Measurements from ENCODE around the gene RGS14.
A peak's percentile ranks its signal among the peaks of the same experiment; 100 is the strongest.

RGS14 gene

GRCh38 chr5:177362610-177363507 lies 5.1 kb downstream of the RGS14 start:
- H3K36me3 Mint-ChIP-seq, result peaks cover 20% of the 10 kb centered on the region
- H3K27me3 Mint-ChIP-seq, result no peaks in the 10 kb centered on the region

GRCh38 chr5:177363565-177363964 lies 5.8 kb downstream of the RGS14 start:
- H3K27ac Mint-ChIP-seq, result no peak overlapping the region
- H3K4me1 Mint-ChIP-seq, result peaks cover 85% of the 10 kb centered on the region
- ATAC-seq, result no peak
- H3K9me3 Mint-ChIP-seq, result no peaks in the 10 kb centered on the region
- H3K27me3 Mint-ChIP-seq, result no peaks in the 10 kb centered on the region
- peaks cover 27% of the 10 kb centered on the region for H3K36me3 Mint-ChIP-seq
- peak overlapping the region; percentile 75 for H3K4me3 Mint-ChIP-seq

More at GRCh38 chr5:177362610-177363507, 5.1 kb downstream of the RGS14 start:
- H3K27ac Mint-ChIP-seq, result peak overlapping the region; percentile 92
- peaks cover 85% of the 10 kb centered on the region for H3K4me1 Mint-ChIP-seq
- H3K4me3 Mint-ChIP-seq, result peak overlapping the region; percentile 75
- ATAC-seq, result peak; percentile 75
- H3K9me3 Mint-ChIP-seq, result no peaks in the 10 kb centered on the region

- ATAC-seq, result peak; percentile 52
- peaks cover 85% of the 10 kb centered on the region for H3K4me1 Mint-ChIP-seq
- peaks cover 35% of the 10 kb centered on the region for H3K36me3 Mint-ChIP-seq
- H3K27ac Mint-ChIP-seq, result no peak overlapping the region
- H3K27me3 Mint-ChIP-seq, result no peaks in the 10 kb centered on the region
- no peaks in the 10 kb centered on the region for H3K9me3 Mint-ChIP-seq
- H3K4me3 Mint-ChIP-seq, result peak overlapping the region; percentile 65
Measured at GRCh38 chr5:177364159-177364962, 6.6 kb downstream of the RGS14 start.

- Mint-ChIP-seq H3K27me3 (no peaks in the 10 kb centered on the region), H3K4me1 (peaks cover 76% of the 10 kb centered on the region), H3K4me3 (no peak overlapping the region), H3K9me3 (no peaks in the 10 kb centered on the region), H3K27ac (no peak overlapping the region), H3K36me3 (peaks cover 36% of the 10 kb centered on the region)
- ATAC-seq, result no peak
Measured at GRCh38 chr5:177365845-177366527, 8.3 kb downstream of the RGS14 start.

- Mint-ChIP-seq H3K9me3 (no peaks in the 10 kb centered on the region), H3K27me3 (no peaks in the 10 kb centered on the region), H3K4me3 (no peak overlapping the region), H3K4me1 (peaks cover 76% of the 10 kb centered on the region), H3K27ac (no peak overlapping the region), H3K36me3 (peaks cover 43% of the 10 kb centered on the region)
- ATAC-seq, result no peak
Measured at GRCh38 chr5:177366528-177367322, 9.0 kb downstream of the RGS14 start.

- peaks cover 76% of the 10 kb centered on the region for H3K4me1 Mint-ChIP-seq
- H3K36me3 Mint-ChIP-seq, result peaks cover 48% of the 10 kb centered on the region
- no peaks in the 10 kb centered on the region for H3K27me3 Mint-ChIP-seq
Measured at GRCh38 chr5:177367323-177367848, 9.7 kb downstream of the RGS14 start.

GRCh38 chr5:177367981-177368868 lies 10.5 kb downstream of the RGS14 start:
- peaks cover 48% of the 10 kb centered on the region for H3K36me3 Mint-ChIP-seq
- H3K27ac Mint-ChIP-seq, result peak overlapping the region; percentile 69
- H3K4me1 Mint-ChIP-seq, result peaks cover 75% of the 10 kb centered on the region
- ATAC-seq, result no peak
- no peaks in the 10 kb centered on the region for H3K27me3 Mint-ChIP-seq
- no peaks in the 10 kb centered on the region for H3K9me3 Mint-ChIP-seq
- no peak overlapping the region for H3K4me3 Mint-ChIP-seq

More at GRCh38 chr5:177367323-177367848, 9.7 kb downstream of the RGS14 start:
- ATAC-seq, result no peak
- Mint-ChIP-seq H3K9me3 (no peaks in the 10 kb centered on the region), H3K4me3 (no peak overlapping the region), H3K27ac (no peak overlapping the region)

GRCh38 chr5:177368869-177369644 lies 11.3 kb downstream of the RGS14 start:
- Mint-ChIP-seq H3K36me3 (peaks cover 52% of the 10 kb centered on the region), H3K4me1 (peaks cover 68% of the 10 kb centered on the region), H3K27me3 (no peaks in the 10 kb centered on the region), H3K4me3 (no peak overlapping the region), H3K27ac (peak overlapping the region; percentile 69), H3K9me3 (no peaks in the 10 kb centered on the region)
- no peak for ATAC-seq

- Mint-ChIP-seq H3K27me3 (no peaks in the 10 kb centered on the region), H3K4me3 (no peak overlapping the region), H3K27ac (peak overlapping the region; percentile 69), H3K4me1 (peaks cover 60% of the 10 kb centered on the region), H3K36me3 (peaks cover 53% of the 10 kb centered on the region), H3K9me3 (no peaks in the 10 kb centered on the region)
- no peak for ATAC-seq
Measured at GRCh38 chr5:177369645-177370440, 12.1 kb downstream of the RGS14 start.

- H3K27ac Mint-ChIP-seq, result no peak overlapping the region
- peak; percentile 74 for ATAC-seq
- peak overlapping the region; percentile 67 for H3K4me3 Mint-ChIP-seq
- H3K9me3 Mint-ChIP-seq, result no peaks in the 10 kb centered on the region
- H3K4me1 Mint-ChIP-seq, result peaks cover 54% of the 10 kb centered on the region
- H3K27me3 Mint-ChIP-seq, result no peaks in the 10 kb centered on the region
- peaks cover 51% of the 10 kb centered on the region for H3K36me3 Mint-ChIP-seq
Measured at GRCh38 chr5:177370488-177371119, 12.9 kb downstream of the RGS14 start.

- no peaks in the 10 kb centered on the region for H3K27me3 Mint-ChIP-seq
- no peak for ATAC-seq
- H3K36me3 Mint-ChIP-seq, result peaks cover 44% of the 10 kb centered on the region
- no peak overlapping the region for H3K4me3 Mint-ChIP-seq
- peaks cover 46% of the 10 kb centered on the region for H3K4me1 Mint-ChIP-seq
- H3K27ac Mint-ChIP-seq, result peak overlapping the region; percentile 57
- no peaks in the 10 kb centered on the region for H3K9me3 Mint-ChIP-seq
Measured at GRCh38 chr5:177371120-177372033, 13.7 kb downstream of the RGS14 start.

Measured in stimulated activated memory B cell treated with anti-CD40 and anti-IgM and Interleukin-4, amounts not matched to agents 10 μg/mL and 1 μg/mL and 100 μg/mL, for 72 hours (primary cell).